ENCODE measurements around the gene GUK1. TPM values are rescaled to one million over a fixed set of nuclear protein-coding genes. Genes with fewer than 3 reads are reported as not detected.

Gene GUK1
- total RNA-seq, result 100 to 1,000 TPM; 234 to 504 (median 299) TPM

DNA sequence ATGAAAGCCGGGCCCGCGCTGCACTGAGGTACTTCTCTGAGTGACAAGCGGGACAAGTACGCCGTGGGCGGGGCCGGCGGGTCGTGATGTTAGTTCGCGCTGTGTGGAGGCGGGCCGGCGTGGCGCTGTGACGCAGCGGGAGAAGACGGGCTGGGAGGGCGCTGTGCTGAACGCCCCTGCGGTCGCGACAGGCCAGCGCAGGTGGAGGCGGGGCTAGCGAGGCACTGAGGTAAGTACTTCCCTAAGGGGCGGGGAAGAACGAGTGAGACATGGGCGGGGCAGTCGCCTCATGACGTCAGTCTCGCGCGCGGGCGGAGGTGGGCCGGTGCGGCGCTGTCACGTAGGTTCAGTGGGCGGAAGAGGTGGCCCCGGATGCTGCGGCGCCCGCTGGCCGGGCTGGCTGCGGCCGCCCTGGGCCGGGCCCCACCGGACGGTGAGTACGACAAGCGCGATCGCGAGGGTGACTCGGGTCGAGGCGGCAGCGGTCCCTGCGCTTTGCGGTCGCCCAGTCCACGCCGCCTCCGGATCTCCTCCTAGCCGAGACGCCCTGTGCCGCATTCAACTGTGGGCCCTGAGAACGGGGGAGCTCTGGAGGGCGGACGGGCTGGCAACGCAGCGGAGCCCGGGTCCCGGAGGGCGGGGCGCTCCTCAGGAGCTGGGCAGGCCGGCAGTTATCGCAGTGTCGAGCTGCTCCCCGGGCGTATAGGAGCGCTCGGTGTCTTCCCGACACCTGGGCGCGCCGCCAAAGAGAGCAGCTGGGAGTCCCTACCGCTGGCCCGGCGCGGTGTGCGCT lies at the start of gene GUK1:
TSS of gene GUK1 (plus strand) at position 349 of the 793 bp plus-strand sequence. CDS start at position 373, 24 bp downstream.
- WGBS, 2 donors (ENCODE audit: low coverage in 1 of 2), result no CpG with 5 or more reads among the region's 95 CpGs
- peaks cover 0 to 13% of the 10 kb centered on the region in 2 donors for H3K36me3 ChIP-seq
- H3K9me3 ChIP-seq, result no peaks in the 10 kb centered on the region
- H3K4me3 ChIP-seq, result peak within 1 kb of the TSS; percentile 70 to 72
- H3K27ac ChIP-seq, result peak within 1 kb of the TSS; percentile 87 to 99 (median 95)
- H3K27me3 ChIP-seq, result no peaks in the 10 kb centered on the region
- no peak for TF ChIP-seq EP300 (IDR thresholded peaks at IDR 0.05)
- TF ChIP-seq POLR2A (IDR thresholded peaks at IDR 0.05), result peak; percentile 97 to 98
- peak in 3 of 4 experiments; percentile 26 to 49 (median 35) for TF ChIP-seq CTCF (IDR thresholded peaks at IDR 0.05)
- peak; percentile 91 for TF ChIP-seq POLR2AphosphoS5 (IDR thresholded peaks at IDR 0.05)
- H3K4me1 ChIP-seq, result peaks cover 6 to 55% (median 36%) of the 10 kb centered on the region in 3 donors
- ATAC-seq, result peak; percentile 96

DNA sequence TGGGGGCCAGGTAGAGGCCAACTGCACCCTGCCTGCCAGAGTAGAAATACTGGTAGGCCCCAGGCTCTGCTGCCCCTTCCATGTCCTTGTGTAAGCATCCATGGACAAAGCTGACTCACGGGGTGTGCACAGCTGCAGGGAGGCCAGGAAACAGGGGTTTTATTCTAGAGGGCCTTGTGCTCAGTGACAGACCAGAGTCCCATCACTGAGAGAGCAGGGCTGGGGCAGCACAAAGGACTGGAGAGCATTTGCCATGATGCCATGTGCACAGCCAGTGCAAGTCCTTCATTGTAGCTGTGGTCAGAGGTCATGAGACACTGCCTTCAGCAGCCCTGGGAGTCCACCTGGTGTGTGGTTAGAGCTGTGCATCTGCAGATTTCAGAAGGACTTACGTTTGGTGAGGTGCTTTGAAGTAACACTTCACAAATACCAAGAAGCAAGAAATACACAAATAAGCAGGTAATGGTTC lies 49.4 kb upstream of the GUK1 start:
- H3K4me1 ChIP-seq, result peaks cover 0 to 86% (median 65%) of the 10 kb centered on the region in 3 donors
- no peak for ATAC-seq
- peaks cover 0 to 15% (median 0%) of the 10 kb centered on the region in 3 donors for H3K9me3 ChIP-seq
- no peak overlapping the region for H3K4me3 ChIP-seq
- 0% methylated on average over 1 of the region's 2 CpGs for WGBS, 2 donors (ENCODE audit: low coverage in 1 of 2)
- peaks cover 0 to 27% of the 10 kb centered on the region in 2 donors for H3K36me3 ChIP-seq
- TF ChIP-seq EP300 (IDR thresholded peaks at IDR 0.05), result no peak
- peak overlapping the region in 1 of 4 donors; percentile 13 for H3K27ac ChIP-seq
- H3K27me3 ChIP-seq, result no peaks in the 10 kb centered on the region

DNA sequence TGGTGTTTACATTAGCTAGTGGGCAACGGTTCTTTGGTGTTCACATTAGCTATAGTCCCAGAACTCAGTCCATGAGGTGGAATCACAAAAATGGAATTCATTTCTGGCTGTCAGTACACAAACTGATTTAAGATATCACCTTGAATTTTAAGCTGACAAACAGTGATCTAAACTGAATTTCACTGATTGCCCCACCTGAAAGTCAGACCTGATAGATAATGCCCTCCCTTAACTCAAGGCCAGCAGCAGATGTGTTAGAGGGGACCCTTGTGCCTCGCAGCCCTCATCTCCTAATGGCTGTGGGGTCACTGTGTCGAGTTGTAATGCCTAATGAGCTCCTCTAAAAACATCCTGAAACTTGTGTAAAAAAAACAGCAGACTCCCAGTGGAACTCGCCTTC lies 49.0 kb upstream of the GUK1 start:
- H3K4me3 ChIP-seq, result no peak overlapping the region
- TF ChIP-seq POLR2A (IDR thresholded peaks at IDR 0.05) (no peak), POLR2AphosphoS5 (IDR thresholded peaks at IDR 0.05) (no peak), EP300 (IDR thresholded peaks at IDR 0.05) (no peak), CTCF (IDR thresholded peaks at IDR 0.05) (no peak)
- no peak for ATAC-seq
- no peak overlapping the region for H3K27ac ChIP-seq
- peaks cover 0 to 31% of the 10 kb centered on the region in 2 donors for H3K36me3 ChIP-seq
- 55 to 62% methylated on average over 4 of the region's 4 CpGs for WGBS, 2 donors (ENCODE audit: low coverage in 1 of 2)
- H3K27me3 ChIP-seq, result no peaks in the 10 kb centered on the region
- peaks cover 0 to 15% (median 0%) of the 10 kb centered on the region in 3 donors for H3K9me3 ChIP-seq
- peaks cover 0 to 86% (median 62%) of the 10 kb centered on the region in 3 donors for H3K4me1 ChIP-seq

- no peak overlapping the region for H3K4me3 ChIP-seq
- TF ChIP-seq EP300 (IDR thresholded peaks at IDR 0.05) (no peak), POLR2AphosphoS5 (IDR thresholded peaks at IDR 0.05) (no peak), POLR2A (IDR thresholded peaks at IDR 0.05) (no peak), CTCF (IDR thresholded peaks at IDR 0.05) (no peak)
- peaks cover 0 to 15% (median 0%) of the 10 kb centered on the region in 3 donors for H3K9me3 ChIP-seq
- H3K27ac ChIP-seq, result no peak overlapping the region
- 82 to 96% methylated on average over 4 to 5 of the region's 11 CpGs for WGBS, 2 donors (ENCODE audit: low coverage in 1 of 2)
- H3K36me3 ChIP-seq, result peaks cover 0 to 45% of the 10 kb centered on the region in 2 donors
- ATAC-seq, result no peak
- peaks cover 0 to 86% (median 52%) of the 10 kb centered on the region in 3 donors for H3K4me1 ChIP-seq
- H3K27me3 ChIP-seq, result no peaks in the 10 kb centered on the region
Observed at GRCh38 chr1:228092342-228093049, 47.6 kb upstream of the GUK1 start.

All from gastroesophageal sphincter (tissue), 4 donors.